ENCODE results near the gene KLHL13.

KLHL13 gene

DNA sequence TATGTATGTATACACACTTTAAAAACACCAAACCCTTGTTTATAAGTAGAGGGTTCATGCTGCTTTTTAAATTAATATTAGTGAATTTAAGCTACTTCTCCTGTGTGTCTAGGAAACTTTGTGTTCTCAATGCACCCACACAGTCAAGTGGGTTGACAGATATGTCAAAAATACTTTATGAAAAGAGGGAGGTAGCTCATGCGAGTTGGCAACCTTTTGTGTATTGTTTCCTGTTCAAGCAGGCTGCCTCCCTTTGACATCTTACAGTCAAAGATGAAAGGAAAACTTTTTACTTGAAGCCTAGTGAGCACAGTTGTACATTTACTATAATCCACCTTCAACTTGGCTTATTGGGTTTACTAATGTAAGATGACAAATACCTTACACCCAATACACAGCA lies 218.4 kb downstream of the KLHL13 start:
- Mint-ChIP-seq H3K4me3 (no peak overlapping the region), H3K27me3 (no peaks in the 10 kb centered on the region), H3K4me1 (no peaks in the 10 kb centered on the region), H3K9me3 (no peaks in the 10 kb centered on the region), H3K27ac (no peak overlapping the region), H3K36me3 (no peaks in the 10 kb centered on the region)
- no peak for ATAC-seq

DNA sequence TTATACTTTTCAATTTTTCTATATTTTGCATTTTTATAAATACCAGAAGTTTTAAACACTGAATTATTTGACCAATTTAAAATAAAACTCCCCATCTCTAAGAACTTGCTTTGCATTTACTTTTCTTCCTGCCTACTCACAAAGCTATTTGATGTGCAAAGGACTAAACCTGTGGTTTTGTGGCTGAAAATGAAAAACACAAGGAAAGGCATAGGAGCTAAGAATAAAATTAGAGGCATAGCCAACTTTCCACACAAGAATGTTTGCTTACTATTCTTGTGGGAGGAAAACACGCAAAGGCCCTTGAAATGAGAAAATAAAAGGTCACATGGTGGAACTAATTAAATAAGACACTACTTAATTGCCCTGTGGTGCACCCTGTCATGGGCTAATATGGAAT lies 221.2 kb downstream of the KLHL13 start:
- ATAC-seq: no peak
- H3K9me3 Mint-ChIP-seq: no peaks in the 10 kb centered on the region
- H3K4me1 Mint-ChIP-seq: no peaks in the 10 kb centered on the region
- no peak overlapping the region for H3K4me3 Mint-ChIP-seq
- no peaks in the 10 kb centered on the region for H3K27me3 Mint-ChIP-seq
- H3K36me3 Mint-ChIP-seq: no peaks in the 10 kb centered on the region
- H3K27ac Mint-ChIP-seq: no peak overlapping the region

DNA sequence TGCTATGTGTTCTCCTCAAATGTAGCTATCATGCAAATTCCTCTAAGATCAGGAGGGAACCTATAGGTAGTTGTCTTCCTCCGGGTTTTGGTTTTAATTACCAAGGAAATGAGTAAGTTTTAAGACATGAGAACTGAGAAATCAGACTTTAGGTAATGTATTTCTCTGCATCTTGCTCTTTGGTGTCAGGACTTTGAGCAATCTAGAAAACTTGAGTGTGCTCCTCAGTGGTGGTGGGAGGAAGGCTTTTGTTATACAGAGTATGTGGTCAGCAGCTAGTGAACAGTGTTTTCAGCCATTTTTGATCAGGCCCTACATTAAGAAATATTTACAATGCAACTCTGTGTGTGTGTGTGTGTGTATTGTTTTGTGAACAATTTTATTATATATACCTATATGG lies 224.1 kb downstream of the KLHL13 start:
- H3K27me3 Mint-ChIP-seq: no peaks in the 10 kb centered on the region
- H3K27ac Mint-ChIP-seq: no peak overlapping the region
- H3K36me3 Mint-ChIP-seq: no peaks in the 10 kb centered on the region
- no peaks in the 10 kb centered on the region for H3K4me1 Mint-ChIP-seq
- ATAC-seq: no peak
- no peak overlapping the region for H3K4me3 Mint-ChIP-seq
- H3K9me3 Mint-ChIP-seq: no peaks in the 10 kb centered on the region

DNA sequence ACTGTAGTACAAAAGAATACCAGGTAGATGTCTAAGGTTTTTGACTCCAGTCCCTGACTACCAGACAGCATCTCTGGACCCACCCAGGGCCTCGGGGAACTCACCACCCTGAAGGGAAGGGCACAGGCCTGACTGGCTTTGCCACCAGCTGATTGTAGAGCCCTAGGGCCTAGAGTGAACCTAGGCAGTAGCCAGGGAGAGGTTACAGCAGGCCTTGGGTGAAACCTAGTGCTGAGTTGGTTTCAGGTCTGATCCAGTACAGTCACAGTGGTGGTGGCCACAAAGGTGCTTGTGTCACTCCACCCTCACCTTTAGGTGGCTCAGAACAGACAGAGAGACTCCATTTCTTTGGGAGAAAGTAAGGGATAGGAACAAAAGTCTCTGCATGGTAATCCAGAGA lies 244.8 kb downstream of the KLHL13 start:
- Mint-ChIP-seq H3K36me3 (no peaks in the 10 kb centered on the region), H3K9me3 (peaks cover 3% of the 10 kb centered on the region), H3K27me3 (no peaks in the 10 kb centered on the region), H3K4me3 (no peak overlapping the region), H3K27ac (no peak overlapping the region), H3K4me1 (no peaks in the 10 kb centered on the region)
- ATAC-seq: no peak

DNA sequence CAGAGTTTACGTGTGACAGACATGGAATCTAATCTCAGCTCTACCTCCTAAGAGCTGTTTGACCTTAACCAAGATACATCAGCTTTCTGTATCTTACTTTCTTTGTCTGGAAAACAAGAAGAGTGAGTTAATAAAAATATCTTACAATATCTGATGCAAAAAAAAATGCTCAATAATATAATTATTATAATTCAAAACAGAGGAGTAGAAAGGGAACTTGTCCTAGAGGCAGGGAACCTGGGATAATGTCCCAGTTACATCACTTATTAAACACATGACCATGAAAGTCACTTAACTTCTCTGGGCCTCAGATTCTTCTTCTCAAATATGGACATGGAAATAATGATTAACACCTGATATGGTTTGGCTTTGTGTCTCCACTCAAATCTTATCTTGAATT lies 256.1 kb downstream of the KLHL13 start:
- H3K36me3 Mint-ChIP-seq: no peaks in the 10 kb centered on the region
- no peak for ATAC-seq
- H3K4me3 Mint-ChIP-seq: no peak overlapping the region
- no peaks in the 10 kb centered on the region for H3K27me3 Mint-ChIP-seq
- no peaks in the 10 kb centered on the region for H3K9me3 Mint-ChIP-seq
- no peak overlapping the region for H3K27ac Mint-ChIP-seq
- no peaks in the 10 kb centered on the region for H3K4me1 Mint-ChIP-seq

DNA sequence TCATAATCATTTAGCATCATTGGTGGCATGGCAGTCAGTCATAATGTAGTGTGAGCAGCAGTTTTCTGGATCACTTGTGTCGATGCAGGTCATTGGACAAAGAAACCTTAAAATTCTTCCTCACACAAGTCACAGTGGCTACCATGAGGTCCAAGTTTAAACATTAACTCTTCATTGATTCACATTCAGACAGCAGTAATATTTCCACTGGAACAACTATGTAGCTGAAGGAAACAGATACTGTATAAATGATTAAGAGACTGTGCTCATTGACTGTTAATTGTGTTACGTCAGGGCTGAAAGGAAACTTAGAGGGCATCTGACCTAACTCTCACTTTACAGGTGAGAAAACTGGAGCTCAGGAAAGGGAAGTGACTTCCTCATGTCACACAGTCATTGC lies 261.8 kb downstream of the KLHL13 start:
- Mint-ChIP-seq H3K27me3 (no peaks in the 10 kb centered on the region), H3K9me3 (no peaks in the 10 kb centered on the region), H3K36me3 (no peaks in the 10 kb centered on the region), H3K4me3 (no peak overlapping the region), H3K27ac (no peak overlapping the region), H3K4me1 (no peaks in the 10 kb centered on the region)
- ATAC-seq: no peak

DNA sequence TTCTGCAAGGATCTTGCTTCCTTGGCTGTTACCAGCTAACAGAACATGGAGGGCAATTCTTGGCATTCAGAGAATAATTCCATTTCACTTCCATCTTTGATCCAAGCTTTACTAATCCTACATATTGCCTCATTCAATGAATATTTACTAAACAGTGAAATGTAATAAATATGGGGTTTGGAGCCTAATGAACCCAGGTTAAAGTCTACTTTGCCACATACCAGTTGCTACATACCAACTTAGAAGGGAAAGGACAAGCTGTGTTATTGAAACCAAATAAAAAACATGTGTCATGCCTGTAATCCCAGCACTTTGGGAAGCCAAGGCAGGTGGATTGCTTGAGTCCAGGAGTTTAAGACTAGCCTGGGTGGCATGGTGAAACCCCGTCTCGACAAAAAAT lies 265.6 kb downstream of the KLHL13 start:
- ATAC-seq: no peak
- Mint-ChIP-seq H3K27me3 (no peaks in the 10 kb centered on the region), H3K4me1 (no peaks in the 10 kb centered on the region), H3K36me3 (no peaks in the 10 kb centered on the region), H3K9me3 (no peaks in the 10 kb centered on the region), H3K27ac (no peak overlapping the region), H3K4me3 (no peak overlapping the region)
